Fibroblast of pulmonary artery (primary cell): ENCODE data around the gene IL25.

ENCODE experiments used
- DNase-seq: peaks from one replicate; pipeline ENCODE4 v3.0.0-alpha.2; 2010; ENCODE audit warnings: low read depth
- H3K4me3 ChIP-seq: replicated peaks from 2 replicates; pipeline ENCODE4 v1.5.1; 2011; ENCODE audit warnings: low read depth, mild to moderate bottlenecking, control low read depth, low read length, moderate library complexity
- TF ChIP-seq, protein P1 (sequence below): IDR thresholded peaks from 2 replicates; pipeline ENCODE4 v1.5.1; 2011; ENCODE audit warnings: mild to moderate bottlenecking, control low read depth, low read length, inconsistent platforms; ENCODE audit errors: missing control alignments

IL25 gene

DNA sequence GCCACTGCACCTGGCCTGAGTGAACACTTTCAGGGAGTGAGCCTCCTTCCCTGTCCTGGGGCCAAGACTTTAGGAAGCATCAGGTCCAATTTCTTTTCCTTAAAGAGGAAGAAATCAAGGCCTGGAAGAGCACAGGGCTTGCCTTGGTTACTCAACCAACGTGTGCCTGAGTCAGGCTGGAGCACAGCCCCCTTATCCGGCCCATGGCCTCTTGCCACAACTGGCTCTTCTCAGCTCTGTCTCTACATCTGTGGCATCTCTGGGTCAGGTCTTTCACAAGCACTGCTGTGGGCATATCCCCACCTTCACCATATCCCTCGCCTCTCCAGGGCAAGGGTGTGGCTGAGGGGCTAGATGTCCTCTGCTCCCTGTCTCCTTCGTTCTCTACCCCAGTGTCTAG, 28.7 kb downstream of the IL25 start:
- TF ChIP-seq, protein P1, sequence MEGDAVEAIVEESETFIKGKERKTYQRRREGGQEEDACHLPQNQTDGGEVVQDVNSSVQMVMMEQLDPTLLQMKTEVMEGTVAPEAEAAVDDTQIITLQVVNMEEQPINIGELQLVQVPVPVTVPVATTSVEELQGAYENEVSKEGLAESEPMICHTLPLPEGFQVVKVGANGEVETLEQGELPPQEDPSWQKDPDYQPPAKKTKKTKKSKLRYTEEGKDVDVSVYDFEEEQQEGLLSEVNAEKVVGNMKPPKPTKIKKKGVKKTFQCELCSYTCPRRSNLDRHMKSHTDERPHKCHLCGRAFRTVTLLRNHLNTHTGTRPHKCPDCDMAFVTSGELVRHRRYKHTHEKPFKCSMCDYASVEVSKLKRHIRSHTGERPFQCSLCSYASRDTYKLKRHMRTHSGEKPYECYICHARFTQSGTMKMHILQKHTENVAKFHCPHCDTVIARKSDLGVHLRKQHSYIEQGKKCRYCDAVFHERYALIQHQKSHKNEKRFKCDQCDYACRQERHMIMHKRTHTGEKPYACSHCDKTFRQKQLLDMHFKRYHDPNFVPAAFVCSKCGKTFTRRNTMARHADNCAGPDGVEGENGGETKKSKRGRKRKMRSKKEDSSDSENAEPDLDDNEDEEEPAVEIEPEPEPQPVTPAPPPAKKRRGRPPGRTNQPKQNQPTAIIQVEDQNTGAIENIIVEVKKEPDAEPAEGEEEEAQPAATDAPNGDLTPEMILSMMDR = no peak
- H3K4me3 ChIP-seq = no peak overlapping the region
- no peak for DNase-seq

DNA sequence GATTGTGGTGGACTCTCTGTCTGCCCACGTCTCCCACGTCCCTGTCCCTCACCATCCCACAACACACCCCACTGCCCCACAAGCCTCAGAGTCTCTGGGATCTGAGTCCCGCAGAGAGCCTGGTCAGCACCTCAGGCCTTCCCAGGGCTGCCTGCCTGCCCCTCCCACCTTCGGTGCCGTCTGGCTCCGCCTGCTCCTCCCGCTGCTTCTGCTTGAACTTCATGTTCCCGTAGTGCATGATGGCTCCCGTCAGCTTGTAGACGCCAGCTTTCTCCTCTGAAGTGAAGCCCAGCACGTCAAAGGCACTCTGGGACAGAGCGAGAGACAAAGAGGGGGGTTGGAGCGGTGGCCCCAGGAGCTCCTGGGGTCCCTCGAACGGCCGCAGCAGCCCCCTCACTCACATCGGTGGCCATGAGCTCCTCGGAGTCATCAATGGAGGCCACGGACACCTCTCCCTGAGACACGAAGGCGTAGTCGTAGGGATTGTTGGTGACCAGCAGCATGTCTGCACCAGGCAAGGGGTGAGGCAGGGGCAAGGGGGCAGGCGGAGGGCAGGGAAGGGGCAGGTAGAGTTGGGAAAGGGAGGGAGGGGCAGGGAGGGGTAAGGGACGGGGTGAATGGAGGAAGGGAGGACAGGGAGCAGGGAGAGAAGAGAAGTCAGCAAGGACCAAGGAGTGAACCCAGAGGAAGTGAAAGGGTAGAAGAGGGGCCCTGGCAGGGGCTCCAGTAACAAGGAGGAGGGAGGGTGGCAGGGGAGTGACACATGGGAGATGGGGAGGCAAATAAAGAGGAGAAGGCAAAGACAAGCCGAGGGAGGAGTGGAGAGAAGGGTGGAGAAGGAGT, 29.9 kb downstream of the IL25 start:
- no peak for DNase-seq
- no peak overlapping the region for H3K4me3 ChIP-seq
- TF ChIP-seq, protein P1 = no peak

DNA sequence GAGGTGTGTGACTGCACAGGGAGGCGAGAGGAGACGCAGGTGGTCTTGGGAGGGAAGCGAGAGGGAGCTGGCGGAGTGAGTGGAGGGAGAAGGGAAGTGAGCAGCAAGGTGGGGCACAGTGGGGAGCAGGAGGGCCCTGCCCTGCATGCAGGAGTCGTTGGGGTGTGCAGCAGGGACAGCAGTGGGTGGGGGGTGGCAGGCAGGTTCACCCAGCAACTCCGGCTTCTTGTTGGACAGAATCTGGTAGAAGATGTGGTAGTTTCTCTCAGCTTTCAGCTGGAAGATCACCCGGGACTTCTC, 30.5 kb downstream of the IL25 start:
- TF ChIP-seq, protein P1 = no peak
- DNase-seq = no peak
- no peak overlapping the region for H3K4me3 ChIP-seq

DNA sequence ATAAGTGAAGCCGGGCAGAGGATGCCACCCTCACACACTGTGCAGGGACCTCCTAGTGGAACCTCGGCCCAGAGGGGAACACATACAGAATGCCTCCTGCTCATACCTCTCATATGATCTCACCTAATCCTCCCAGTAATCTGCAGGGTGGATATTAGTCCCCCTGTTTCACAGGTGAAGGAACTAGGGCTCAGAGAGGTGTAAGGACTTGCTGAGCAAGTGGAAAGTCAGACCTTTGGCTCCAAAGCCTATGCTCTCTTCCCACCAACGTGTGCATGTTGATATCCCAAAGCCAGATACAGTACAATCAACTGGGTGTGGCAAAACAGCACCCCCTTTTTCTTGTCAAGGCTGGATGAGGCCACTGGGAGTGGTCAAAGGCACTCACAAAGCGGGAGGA, 31.3 kb downstream of the IL25 start:
- H3K4me3 ChIP-seq = no peak overlapping the region
- DNase-seq = no peak
- TF ChIP-seq, protein P1 = no peak

DNA sequence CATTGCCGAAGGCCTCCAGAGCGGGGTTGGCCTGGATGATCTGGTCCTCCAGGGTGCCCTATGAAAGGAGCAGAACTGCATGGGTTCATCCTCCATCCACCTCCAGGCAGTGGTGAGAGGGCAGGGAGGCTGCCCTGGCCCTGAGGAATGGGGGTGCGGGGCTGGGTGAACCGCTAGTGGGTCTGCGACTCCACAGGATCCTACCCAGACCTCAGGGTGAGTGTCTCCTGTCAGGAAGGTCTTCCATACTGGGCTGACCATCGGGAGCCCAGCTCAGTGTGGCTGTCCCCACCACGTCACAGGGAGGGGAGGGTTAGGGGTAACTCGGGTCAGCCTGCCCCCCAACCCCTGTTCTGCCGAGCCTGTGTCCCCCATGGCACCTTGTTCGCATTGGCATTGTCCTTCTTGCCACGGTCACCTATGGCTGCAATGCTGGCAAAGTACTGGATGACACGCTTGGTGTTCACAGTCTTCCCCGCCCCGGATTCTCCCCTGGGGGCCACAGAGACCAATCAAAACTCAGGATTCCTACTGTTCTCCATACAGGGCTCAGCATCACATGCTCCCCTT, 31.8 kb downstream of the IL25 start:
- TF ChIP-seq, protein P1 = no peak

DNA sequence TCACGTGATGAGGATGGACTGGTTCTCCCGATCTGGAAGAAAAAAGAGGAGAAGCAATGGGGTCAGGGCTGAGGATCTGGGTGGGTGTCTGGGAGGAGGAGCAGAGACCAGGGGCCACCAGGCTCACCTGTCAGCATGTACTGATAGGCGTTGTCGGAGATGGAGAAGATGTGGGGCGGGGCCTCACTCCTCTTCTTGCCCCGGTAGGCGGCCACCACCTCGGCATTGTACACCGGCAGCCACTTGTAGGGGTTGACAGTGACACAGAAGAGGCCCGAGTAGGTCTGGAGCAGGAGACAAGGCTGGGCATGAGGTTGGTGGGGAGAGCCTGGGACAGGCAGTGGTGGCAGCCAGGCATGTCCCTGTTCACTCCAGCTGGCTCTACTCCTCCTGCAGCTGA, 32.5 kb downstream of the IL25 start:
- TF ChIP-seq, protein P1 = no peak
- no peak for DNase-seq
- no peak overlapping the region for H3K4me3 ChIP-seq

More for the DNA sequence above, 31.8 kb downstream of the IL25 start:
- no peak overlapping the region for H3K4me3 ChIP-seq
- no peak for DNase-seq
